ENCODE results near the gene CACNA1G.

CACNA1G gene

GRCh38 chr17:50618300-50618699, 57.8 kb downstream of the CACNA1G start:
- DNase-seq: no peak

DNA sequence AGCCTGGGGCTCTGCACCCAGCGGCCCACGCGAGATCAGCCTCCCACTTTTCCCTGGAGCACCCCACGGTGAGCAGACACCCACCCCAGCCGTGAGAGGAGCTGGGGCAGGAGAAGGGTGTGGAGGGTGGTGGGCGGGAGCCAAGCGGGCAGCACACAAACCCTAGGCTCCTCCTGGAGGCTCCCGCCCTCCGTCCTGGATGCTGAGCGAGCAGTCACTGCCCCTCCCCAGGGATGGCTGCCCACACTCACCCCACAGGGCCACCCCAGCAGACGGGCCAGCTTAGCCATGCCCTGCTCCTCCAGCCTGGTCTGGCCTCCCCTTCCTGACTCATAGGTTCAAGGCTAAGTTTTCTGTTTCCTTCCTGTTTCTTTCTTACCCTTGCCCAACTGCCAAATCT, 58.4 kb downstream of the CACNA1G start:
- DNase-seq: peak; percentile 74 to 78

DNA sequence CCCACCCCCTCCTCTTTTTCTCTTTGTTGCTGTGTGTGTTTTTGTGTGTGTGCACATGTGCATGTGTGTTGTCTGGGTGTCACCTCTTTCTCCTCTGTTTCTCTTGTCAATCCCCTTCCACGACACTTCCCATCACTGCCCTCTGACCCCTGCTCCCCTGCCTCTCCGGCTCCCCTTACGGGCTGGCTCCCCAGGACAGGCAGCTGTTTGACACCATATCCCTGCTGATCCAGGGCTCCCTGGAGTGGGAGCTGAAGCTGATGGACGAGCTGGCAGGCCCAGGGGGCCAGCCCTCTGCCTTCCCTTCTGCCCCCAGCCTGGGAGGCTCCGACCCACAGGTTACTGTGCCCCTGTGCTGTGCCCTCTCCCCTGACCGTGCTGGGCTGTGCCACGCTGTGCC, 59.0 kb downstream of the CACNA1G start:
- DNase-seq: no peak

DNA sequence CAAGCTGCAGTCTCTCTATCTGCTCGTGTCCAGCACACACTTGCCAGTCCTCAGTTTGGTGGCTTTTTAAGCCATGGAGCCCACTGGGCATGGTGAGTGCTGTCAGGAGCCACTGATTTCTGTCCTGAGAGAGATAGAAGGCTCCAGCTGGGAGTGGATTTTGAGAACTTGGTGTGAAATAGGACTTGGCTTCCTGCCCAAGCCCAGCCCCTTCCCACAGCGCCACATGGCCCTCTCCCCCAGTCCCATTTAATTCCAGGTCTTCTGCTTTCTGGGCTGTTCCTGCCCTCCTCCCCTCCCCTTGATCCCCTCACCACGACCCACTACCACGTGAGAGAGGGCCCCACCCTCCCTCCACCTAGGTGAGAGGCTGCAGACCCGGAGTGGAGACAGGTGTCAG, 59.7 kb downstream of the CACNA1G start:
- no peak for DNase-seq

- DNase-seq: no peak
Measured at GRCh38 chr17:50620858-50621257, 60.3 kb downstream of the CACNA1G start.

- no peak for DNase-seq
Measured at GRCh38 chr17:50621574-50622031, 61.1 kb downstream of the CACNA1G start.

DNA sequence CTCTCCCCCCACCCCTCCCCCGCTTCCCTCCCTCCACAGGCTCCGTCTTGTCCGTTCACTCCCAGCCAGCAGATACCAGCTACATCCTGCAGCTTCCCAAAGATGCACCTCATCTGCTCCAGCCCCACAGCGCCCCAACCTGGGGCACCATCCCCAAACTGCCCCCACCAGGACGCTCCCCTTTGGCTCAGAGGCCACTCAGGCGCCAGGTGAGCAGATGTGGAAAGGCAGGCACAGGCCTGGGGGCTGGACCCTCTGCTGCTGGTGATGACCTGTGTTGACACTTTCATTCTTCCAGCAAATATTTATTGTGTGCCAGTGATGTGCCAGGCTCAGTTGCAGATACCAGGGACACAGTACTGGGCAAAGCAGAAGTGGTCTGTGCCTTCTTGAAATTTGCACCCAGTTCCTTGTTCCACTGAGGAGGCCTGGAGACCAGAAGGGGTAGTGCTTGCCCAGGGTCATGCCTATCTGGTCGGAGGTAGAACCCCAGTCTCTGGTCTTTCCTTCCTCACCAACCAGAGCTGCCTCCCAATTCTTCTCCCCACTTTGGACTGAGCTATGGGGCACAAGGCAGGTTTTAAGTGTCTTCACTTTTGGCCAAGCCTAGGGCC, 63.9 kb downstream of the CACNA1G start:
- peak; percentile 21 to 51 for DNase-seq

DNA sequence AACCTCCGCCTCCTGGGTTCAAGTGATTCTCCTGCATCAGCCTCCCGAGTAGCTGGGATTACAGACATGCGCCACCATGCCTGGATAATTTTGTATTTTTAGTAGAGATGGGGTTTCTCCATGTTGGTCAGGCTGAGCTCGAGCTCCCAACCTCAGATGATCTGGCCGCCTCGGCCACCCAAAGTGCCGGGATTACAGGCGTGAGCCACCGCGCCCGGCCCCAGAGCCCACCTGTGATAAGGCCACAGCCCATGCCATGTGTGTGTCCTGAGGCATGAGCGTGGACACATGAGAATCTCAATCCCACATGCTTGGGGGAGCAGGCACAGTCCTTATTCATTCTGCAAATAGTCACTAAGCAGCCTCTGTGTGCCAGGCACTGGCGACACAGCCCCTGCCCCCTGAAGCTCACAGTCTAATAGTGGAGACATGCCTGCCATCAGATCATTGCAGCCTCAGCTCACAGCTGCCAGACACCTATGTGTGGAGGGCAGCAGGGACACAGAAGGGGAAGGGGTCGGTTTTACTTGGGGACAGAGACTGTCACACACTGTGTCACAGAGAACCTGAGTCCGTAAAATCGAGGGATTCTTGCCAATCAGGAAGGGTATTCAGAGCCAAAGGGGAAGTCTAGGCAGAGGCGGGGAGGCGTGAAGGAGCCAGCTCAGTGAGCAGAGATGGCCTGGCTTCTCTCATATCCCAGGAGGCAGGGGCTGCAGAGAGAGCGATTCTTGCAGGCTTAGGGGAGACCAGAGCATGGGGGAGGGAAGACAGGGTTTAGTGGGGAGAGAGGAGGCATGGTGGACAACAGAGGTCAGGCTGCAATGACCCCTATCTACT, 64.7 kb downstream of the CACNA1G start:
- DNase-seq: no peak

- DNase-seq: peak; percentile 65 to 75
Measured at GRCh38 chr17:50626037-50626574, 65.6 kb downstream of the CACNA1G start.

DNA sequence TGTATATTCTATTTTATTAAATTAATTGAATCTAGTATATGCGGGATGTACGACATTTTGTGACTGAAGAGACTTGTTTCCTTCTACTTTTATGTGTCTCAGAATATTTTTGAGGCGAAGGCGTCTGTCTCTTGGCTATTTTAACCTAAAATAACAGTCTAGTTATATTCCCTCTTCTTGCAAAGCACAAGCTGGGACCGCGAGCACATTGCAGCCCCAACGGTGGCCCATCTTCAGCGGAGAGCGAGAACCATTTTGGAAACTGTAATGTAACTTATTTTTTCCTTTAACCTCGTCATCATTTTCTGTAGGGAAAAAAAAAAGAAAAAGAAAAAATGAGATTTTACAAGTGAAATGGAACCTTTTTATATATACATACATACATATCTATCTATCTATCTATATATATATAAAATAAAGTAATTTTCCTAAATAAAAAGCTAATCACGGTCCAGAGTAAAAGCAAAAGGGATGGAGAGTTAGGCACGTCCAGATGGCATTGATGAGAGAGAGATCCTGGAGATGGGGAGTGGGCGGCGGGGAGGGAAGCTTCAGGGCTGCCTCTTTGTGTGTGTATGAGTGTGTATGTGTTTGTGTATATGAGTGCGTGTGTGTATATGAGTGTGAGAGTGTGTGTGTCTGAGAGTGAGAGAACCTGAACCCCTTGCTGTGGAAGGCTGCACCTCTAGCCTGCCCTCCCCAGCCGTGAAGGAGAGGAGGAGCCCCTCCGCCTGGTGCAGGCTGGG, 66.7 kb downstream of the CACNA1G start:
- no peak for DNase-seq

DNA sequence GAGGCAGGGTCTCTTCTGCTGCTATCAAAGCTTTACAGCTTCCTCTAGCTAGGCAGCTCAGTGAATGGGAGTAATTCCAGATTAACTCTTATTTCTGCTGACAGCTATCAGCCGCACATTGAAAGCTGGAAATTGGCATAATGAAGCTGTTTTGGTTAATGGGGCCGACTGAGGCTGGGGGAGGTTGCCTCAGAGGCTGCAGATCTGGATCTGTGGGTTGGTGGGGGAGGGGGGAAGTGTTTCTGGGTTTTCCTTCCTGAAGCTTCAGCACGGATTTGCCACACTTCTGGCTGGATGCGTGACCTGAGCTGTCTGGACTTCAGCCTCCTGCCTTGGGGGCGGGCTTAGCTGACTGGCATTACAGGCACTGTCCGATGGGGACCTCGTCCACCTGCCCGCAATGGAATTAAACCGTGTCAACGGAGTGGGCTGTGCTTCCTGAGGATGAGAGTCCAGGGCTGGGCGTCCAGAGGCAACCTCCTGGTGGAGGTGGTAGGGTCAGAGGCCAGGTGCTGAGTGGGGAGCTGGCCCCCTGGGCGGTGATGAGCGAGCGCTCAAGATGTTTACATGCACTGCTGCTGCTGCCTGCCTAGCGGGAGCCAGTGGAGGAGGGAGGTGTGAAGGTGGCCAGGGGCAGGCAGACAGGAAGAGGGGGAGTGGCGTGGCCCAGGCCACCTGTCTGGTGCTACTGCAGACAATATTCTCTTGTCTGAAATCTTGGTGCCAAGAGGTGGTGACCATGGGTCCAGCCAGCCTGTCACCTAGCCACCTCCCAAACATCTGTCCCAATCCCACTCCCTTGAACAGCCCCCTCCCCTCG, 67.5 kb downstream of the CACNA1G start:
- DNase-seq: no peak

- no peak for DNase-seq
Measured at GRCh38 chr17:50629902-50630301, 69.4 kb downstream of the CACNA1G start.

DNA sequence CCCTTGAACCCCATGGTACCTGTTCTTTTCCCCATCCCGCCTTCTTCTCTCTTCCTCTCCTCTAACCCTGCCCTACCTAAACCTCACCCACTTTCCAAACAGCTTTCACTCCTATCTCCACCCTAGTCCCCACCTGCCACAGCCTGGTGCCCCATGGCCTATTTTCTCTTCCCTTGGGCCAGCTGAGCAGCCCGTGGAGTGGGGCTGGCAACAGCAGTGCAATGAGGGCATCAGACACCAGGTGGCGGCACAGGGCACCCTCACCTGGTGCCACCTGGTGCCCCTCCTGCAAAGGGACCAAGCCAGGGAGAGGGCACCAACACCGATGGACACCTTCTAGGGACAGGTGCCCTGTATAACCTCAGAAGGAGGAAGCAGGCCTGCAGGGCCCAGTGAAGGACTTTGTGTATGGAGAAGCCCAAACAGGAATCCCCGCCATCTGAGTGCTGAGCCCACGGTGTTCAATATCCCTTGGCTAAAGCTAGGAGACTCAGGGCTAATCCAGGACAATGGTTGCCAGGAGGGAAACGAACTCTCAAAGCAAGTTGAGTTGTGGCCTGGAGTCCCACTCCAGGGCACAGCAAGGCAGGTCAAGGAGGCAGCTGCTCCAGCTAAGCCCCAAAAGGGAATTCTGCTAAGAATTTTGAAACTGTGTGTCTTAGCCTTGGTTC, 70.1 kb downstream of the CACNA1G start:
- DNase-seq: peak; percentile 34 to 37

DNA sequence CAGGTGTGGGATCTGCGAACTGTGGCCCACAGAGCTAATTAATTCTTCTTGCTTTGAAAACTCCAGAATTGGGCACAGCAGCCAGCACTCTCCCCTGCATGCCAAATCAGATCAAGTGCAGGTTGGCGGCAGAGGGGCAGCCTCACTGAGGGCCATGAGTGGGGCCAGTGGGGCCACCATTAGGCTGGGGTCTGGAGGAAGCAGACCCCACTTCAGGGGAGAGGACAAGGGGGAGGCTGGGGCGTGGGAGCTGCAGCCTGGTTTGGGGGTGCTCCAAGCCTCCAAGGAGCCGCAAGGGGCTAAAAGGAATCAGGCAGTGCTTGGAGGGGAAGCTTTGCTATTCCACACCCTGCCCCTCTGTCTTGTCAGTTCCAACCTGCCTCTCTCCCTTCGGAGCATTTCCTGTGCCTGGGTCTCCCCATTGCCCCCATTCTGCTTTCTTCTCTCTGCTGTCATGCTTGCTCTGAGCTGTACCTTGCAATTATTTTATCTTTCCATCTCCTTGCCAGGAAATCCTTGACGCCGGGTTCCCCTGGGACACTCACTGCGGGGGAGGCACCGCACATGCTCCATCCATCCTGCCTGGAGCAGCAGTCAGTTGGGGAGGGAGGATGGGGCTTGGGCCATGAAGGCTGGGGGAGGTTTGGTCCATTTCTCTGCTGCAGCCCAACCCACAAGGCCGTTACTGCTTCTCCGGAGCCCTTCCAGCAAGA, 70.8 kb downstream of the CACNA1G start:
- DNase-seq: no peak

- no peak for DNase-seq
Measured at GRCh38 chr17:50631908-50632571, 71.5 kb downstream of the CACNA1G start.

GRCh38 chr17:50632637-50633036, 72.1 kb downstream of the CACNA1G start:
- no peak for DNase-seq

GRCh38 chr17:50633683-50634082, 73.2 kb downstream of the CACNA1G start:
- no peak for DNase-seq

DNA sequence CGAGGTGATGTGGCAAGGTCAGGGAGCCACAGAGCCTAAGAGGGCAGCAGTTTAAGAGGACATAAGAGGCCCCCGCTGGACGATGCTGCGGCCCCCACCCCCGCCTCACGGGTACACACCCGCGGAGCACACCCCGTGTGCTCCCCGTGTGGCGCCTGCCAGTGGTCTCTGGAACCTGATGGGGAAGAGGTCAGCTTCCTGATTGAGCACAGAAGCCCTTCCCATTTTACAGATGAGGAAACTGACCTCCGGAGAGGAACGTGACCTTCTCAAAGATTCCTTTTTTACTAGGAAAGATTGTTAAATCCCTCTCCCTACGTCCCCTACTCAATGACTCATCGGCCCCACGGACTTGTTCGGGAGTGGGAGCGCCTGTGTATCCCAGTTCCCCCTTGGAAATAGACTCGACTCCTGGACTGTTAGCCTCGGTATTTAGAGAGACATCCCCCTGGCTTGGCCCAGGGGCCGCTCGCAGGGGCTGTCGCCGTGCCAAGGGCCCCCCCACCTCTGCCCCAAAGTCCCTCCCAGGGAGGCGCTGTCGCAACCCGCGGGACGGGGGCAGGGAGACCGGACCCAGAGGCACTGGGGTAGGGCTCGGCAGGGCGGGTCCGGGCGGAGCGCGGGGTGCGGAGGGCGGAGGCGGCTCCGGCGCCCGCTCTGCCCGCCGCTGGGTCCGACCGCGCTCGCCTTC, 73.9 kb downstream of the CACNA1G start, which contains the start of gene ABCC3:
TSS of gene ABCC3 (plus strand) at position 658 of the 691 bp plus-strand sequence. CDS start 56 bp downstream, outside the sequence.
- DNase-seq: no peak

- DNase-seq: no peak
Measured at GRCh38 chr17:50634915-50635731, 74.6 kb downstream of the CACNA1G start.

Data from AML-193 (cell line).